22Rv1 (cell line): ENCODE data around the gene PTCH2.

Experiments used
- H3K27ac ChIP-seq: fragments of 450-650 bp; 2 replicates; pipeline ENCODE4 v1.5.1; 2017
- CTCF ChIP-seq: fragments of 450-650 bp; IDR thresholded peaks from 2 replicates; pipeline ENCODE4 v1.5.1; 2017; ENCODE audit warnings: mild to moderate bottlenecking
- ZFX ChIP-seq: fragments of 450-650 bp; IDR thresholded peaks from 2 replicates; pipeline ENCODE4 v1.6.1; 2017; ENCODE audit warnings: antibody characterized with exemption, borderline replicate concordance

PTCH2 gene

GRCh38 chr1:44842862-44843655, at the start of gene PTCH2:
Gene PTCH2 (minus strand): TSS chr1:44843253. CDS start chr1:44842932, 321 bp downstream.
- H3K27ac ChIP-seq = no peak within 1 kb of the TSS
- TF ChIP-seq ZFX (no peak), CTCF (no peak)

- TF ChIP-seq CTCF (no peak), ZFX (no peak)
- no peak overlapping the region for H3K27ac ChIP-seq
These were observed 47.0 kb upstream of the PTCH2 start for GRCh38 chr1:44890007-44890406.

GRCh38 chr1:44885406-44885805, 42.4 kb upstream of the PTCH2 start:
- TF ChIP-seq CTCF (no peak), ZFX (no peak)
- H3K27ac ChIP-seq = no peak overlapping the region

GRCh38 chr1:44884746-44885145, 41.7 kb upstream of the PTCH2 start:
- H3K27ac ChIP-seq = no peak overlapping the region
- TF ChIP-seq ZFX = no peak
- TF ChIP-seq CTCF = no peak

GRCh38 chr1:44881011-44881632, 38.1 kb upstream of the PTCH2 start:
- no peak for TF ChIP-seq CTCF
- no peak for TF ChIP-seq ZFX
- no peak overlapping the region for H3K27ac ChIP-seq

GRCh38 chr1:44874155-44874554, 31.1 kb upstream of the PTCH2 start:
- H3K27ac ChIP-seq = no peak overlapping the region
- TF ChIP-seq CTCF (no peak), ZFX (no peak)

GRCh38 chr1:44870096-44870495, 27.0 kb upstream of the PTCH2 start:
- TF ChIP-seq ZFX (no peak), CTCF (no peak)
- H3K27ac ChIP-seq = no peak overlapping the region
